Measurements from ENCODE around the gene NCOA4.
"Not testable (repeated sequence)": the region's sequence is repeated elsewhere in the genome, so short reads cannot be mapped to it uniquely, and the experiment has no call there.

The NCOA4 gene

DNA sequence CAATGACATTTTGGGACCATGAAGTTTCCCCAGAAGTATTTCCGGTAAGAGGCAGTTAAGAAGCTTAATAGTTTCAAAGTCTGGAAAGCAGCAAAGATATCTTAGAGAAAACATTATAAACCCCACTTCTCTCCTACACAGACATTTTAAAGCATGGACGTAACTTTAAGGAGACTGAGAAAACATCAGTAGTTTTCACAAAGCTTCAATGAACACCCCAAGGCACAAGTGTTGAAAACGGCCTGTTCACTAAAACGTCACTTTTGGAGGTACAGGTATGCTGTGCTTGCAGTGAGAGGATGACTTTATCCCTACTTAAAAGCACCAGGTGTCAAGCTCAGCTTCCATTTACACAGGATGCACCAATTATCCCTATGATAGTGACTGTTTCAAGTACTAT is 25.0 kb downstream of the NCOA4 start:
- TF ChIP-seq JUND (IDR thresholded peaks at IDR 0.05; ENCODE audit: low read depth), result no peak
- in situ Hi-C loops (cut with HindIII; ENCODE audit: low pct_unique_long_range_greater_than_20kb, low sequenced_read_pairs), result no loop called here

GRCh38 chr10:46004963-46005362 is 25.5 kb downstream of the NCOA4 start:
- DNase-seq (ENCODE audit: low read depth in 1 of 2, low spot score in 1 of 2), result no peak
- in situ Hi-C loops (cut with HindIII; ENCODE audit: low pct_unique_long_range_greater_than_20kb, low sequenced_read_pairs), result no loop called here
- no peak for TF ChIP-seq JUND (IDR thresholded peaks at IDR 0.05; ENCODE audit: low read depth)

More for the DNA sequence above, 25.0 kb downstream of the NCOA4 start:
- no peak for DNase-seq (ENCODE audit: low read depth in 1 of 2, low spot score in 1 of 2)

GRCh38 chr10:46002916-46003693 is 27.3 kb downstream of the NCOA4 start:
- in situ Hi-C loops (cut with HindIII; ENCODE audit: low pct_unique_long_range_greater_than_20kb, low sequenced_read_pairs), result no loop called here
- TF ChIP-seq JUND (IDR thresholded peaks at IDR 0.05; ENCODE audit: low read depth), result no peak
- DNase-seq (ENCODE audit: low read depth in 1 of 2, low spot score in 1 of 2), result no peak

GRCh38 chr10:46002189-46002687 is 28.2 kb downstream of the NCOA4 start:
- DNase-seq (ENCODE audit: low read depth in 1 of 2, low spot score in 1 of 2); in situ Hi-C loops (cut with HindIII; ENCODE audit: low pct_unique_long_range_greater_than_20kb, low sequenced_read_pairs): not testable (repeated sequence)

DNA sequence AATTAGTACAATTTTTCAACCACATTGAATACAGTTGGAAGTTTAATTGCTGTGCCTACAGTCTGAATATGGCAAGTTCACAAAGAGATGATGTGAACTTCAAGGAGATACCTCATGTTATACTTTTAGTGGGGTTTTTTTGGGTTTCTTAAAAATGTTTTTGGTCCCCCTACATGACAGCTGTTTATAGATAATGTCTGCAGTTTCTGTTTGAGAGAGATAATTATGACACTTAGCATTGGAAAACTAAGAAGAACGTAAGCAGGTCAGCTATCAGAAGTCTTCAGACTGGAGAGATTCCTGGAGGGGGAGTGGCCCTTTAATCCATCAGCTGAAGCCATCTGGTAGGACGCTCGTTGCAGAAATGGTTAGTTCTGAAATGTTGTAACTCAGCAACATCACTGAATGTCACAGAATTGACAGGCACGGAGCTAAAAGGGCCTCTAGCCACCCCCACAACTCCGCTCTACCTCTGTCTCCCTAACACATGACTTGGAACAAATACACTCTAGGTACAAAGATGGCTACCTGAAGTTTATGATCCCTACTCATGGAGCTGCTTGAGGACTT is 29.2 kb downstream of the NCOA4 start:
- no peak for DNase-seq (ENCODE audit: low read depth in 1 of 2, low spot score in 1 of 2)
- in situ Hi-C loops (cut with HindIII; ENCODE audit: low pct_unique_long_range_greater_than_20kb, low sequenced_read_pairs), result no loop called here
- TF ChIP-seq JUND (IDR thresholded peaks at IDR 0.05; ENCODE audit: low read depth), result no peak

DNA sequence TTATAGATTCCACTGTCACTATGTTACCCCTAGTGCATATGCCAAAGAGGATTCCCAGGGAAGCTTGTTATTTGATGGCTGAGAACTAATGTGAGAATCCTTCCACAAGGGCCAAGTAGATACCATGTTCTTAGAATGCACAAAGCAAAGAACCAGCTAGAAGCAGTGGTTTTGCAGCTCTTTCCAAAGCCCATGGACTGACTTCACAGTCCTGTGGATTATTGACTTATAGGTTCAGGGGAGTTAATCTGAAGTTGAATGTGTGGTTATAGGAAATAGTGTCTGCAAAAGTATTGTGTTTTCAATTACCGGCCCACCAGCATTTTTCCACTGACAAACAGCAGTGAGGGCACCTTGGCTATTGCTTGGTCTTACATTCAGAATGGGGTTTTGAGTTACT is 29.9 kb downstream of the NCOA4 start:
- in situ Hi-C loops (cut with HindIII; ENCODE audit: low pct_unique_long_range_greater_than_20kb, low sequenced_read_pairs), result no loop called here
- DNase-seq (ENCODE audit: low read depth in 1 of 2, low spot score in 1 of 2), result no peak
- TF ChIP-seq JUND (IDR thresholded peaks at IDR 0.05; ENCODE audit: low read depth), result no peak

DNA sequence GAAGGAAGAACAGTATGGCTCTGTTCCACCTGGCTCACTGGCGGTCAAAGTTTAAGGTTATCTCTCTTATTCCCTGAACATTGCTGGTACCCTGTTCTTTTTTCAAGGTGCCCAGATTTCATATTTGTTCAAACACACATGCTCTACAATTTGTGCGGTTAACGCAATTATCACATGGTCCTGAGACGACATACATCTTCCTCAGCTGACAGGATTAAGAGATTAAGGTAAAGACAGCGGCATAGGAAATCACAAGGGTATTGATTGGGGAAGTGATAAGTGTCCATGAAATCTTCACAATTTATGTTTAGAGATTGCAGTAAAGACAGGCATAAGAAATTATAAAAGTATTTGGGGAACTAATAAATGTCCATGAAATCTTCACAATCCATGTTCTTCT is 30.5 kb downstream of the NCOA4 start:
- DNase-seq (ENCODE audit: low read depth in 1 of 2, low spot score in 1 of 2); in situ Hi-C loops (cut with HindIII; ENCODE audit: low pct_unique_long_range_greater_than_20kb, low sequenced_read_pairs): not testable (repeated sequence)

- TF ChIP-seq JUND (IDR thresholded peaks at IDR 0.05; ENCODE audit: low read depth), result no peak
- no peak for DNase-seq (ENCODE audit: low read depth in 1 of 2, low spot score in 1 of 2)
- in situ Hi-C loops (cut with HindIII; ENCODE audit: low pct_unique_long_range_greater_than_20kb, low sequenced_read_pairs), result no loop called here
Observed at GRCh38 chr10:45997994-45998763, 32.2 kb downstream of the NCOA4 start.

DNA sequence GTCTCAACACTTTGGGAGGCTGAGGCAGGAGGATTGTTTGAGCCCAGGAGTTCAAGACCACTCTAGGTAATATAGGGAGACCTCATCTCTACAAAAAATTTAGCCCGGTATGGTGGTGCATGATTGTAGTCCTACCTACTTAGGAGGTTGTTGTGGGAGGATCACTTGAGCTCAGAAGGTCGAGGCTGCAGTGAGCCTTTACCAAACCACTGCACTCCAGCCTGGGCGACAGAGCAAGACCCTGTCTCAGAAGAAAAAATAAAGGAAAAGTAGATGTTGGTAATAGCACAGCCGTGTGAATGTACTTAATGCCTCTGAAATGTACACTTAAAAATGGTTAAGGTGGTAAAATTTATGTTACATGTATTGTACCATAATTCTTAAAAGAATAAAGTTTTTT is 32.9 kb downstream of the NCOA4 start:
- DNase-seq (ENCODE audit: low read depth in 1 of 2, low spot score in 1 of 2), result no peak
- in situ Hi-C loops (cut with HindIII; ENCODE audit: low pct_unique_long_range_greater_than_20kb, low sequenced_read_pairs), result no loop called here
- TF ChIP-seq JUND (IDR thresholded peaks at IDR 0.05; ENCODE audit: low read depth), result no peak

DNA sequence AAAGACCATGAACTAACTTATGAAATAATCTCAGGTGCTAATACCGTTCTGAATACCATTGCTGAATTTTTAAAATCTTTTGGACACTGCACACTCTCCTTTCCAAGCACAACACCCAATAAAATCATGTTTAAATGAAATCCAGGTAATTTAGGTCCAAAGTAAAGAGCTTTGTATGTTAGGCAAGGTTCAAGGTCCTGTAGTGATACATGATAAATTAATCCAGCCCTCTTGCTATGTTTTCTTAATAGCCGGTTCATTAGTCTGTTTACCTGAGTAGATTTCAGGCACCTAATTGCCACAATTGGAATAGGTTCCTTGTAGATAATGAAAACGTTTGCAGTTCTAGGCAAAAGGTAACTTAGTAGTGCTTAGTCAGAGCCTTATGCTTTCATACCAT is 44.8 kb downstream of the NCOA4 start:
- DNase-seq (ENCODE audit: low read depth in 1 of 2, low spot score in 1 of 2); in situ Hi-C loops (cut with HindIII; ENCODE audit: low pct_unique_long_range_greater_than_20kb, low sequenced_read_pairs): not testable (repeated sequence)

DNA sequence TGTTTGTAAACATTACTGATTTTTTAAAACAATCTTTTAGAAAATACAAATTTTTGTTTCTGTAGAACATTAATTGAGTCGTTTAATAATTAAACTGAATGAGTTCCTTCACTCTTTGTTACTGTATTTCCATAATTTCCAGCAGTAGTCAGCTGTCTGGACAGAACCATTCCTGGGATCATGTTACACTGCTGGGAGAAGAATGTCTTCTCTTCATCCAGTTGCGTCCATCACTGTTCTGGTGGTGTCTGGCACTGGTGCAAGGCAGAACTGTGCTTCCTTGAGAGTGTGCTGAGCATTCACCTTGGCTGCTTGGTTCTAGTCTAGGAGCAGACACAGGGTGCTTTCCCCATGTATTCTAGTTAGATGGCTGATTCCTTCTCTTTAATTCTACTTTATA is 46.0 kb downstream of the NCOA4 start:
- DNase-seq (ENCODE audit: low read depth in 1 of 2, low spot score in 1 of 2); in situ Hi-C loops (cut with HindIII; ENCODE audit: low pct_unique_long_range_greater_than_20kb, low sequenced_read_pairs): not testable (repeated sequence)

- in situ Hi-C loops (cut with HindIII; ENCODE audit: low pct_unique_long_range_greater_than_20kb, low sequenced_read_pairs), result not testable (repeated sequence)
- peak in 1 of 2 experiments; percentile 76 for DNase-seq (ENCODE audit: low read depth in 1 of 2, low spot score in 1 of 2)
Observed at GRCh38 chr10:45983538-45984186, 46.8 kb downstream of the NCOA4 start.

GRCh38 chr10:45981367-45981766 is 49.1 kb downstream of the NCOA4 start:
- DNase-seq (ENCODE audit: low read depth in 1 of 2, low spot score in 1 of 2); in situ Hi-C loops (cut with HindIII; ENCODE audit: low pct_unique_long_range_greater_than_20kb, low sequenced_read_pairs): not testable (repeated sequence)

DNA sequence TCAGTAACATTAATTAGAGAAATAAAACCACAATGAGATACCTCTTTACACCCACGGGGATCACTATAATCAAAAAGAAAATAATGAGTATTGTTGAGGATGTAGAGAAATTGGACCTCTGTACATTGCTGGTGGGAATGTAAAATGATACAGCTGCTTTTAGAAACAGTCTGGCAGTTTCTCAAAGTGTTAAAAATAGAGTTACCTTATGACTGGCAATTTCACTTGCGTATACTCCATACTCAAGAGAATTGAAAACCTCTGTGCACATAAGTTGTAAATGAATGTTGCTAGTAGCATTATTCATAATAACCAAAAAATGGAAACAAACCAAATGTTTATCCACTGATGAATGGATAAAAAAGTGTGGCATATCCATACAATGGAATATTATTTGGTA is 51.9 kb downstream of the NCOA4 start:
- DNase-seq (ENCODE audit: low read depth in 1 of 2, low spot score in 1 of 2); in situ Hi-C loops (cut with HindIII; ENCODE audit: low pct_unique_long_range_greater_than_20kb, low sequenced_read_pairs): not testable (repeated sequence)

- DNase-seq (ENCODE audit: low read depth in 1 of 2, low spot score in 1 of 2); in situ Hi-C loops (cut with HindIII; ENCODE audit: low pct_unique_long_range_greater_than_20kb, low sequenced_read_pairs): not testable (repeated sequence)
Observed at GRCh38 chr10:45974041-45974440, 56.4 kb downstream of the NCOA4 start.

DNA sequence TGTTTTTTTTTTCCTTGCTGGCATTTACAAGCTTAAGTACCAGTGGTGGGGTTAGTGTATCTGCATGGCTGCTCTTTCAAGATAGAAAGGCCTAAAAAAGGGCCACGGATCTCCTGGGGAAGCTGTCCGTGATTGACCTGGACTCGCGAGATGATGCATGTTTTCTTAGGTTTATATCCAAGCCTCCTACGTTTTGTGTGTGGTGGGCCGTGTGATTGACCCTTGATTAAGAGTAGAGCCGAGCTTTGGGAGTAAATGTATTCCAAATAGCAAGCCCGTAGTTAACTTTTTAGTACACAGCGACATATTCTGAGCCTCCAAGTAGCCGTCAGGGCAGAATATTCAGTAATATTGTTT is 57.6 kb downstream of the NCOA4 start:
- in situ Hi-C loops (cut with HindIII; ENCODE audit: low pct_unique_long_range_greater_than_20kb, low sequenced_read_pairs), result not testable (repeated sequence)
- peak in 1 of 2 experiments; percentile 4 for DNase-seq (ENCODE audit: low read depth in 1 of 2, low spot score in 1 of 2)

DNA sequence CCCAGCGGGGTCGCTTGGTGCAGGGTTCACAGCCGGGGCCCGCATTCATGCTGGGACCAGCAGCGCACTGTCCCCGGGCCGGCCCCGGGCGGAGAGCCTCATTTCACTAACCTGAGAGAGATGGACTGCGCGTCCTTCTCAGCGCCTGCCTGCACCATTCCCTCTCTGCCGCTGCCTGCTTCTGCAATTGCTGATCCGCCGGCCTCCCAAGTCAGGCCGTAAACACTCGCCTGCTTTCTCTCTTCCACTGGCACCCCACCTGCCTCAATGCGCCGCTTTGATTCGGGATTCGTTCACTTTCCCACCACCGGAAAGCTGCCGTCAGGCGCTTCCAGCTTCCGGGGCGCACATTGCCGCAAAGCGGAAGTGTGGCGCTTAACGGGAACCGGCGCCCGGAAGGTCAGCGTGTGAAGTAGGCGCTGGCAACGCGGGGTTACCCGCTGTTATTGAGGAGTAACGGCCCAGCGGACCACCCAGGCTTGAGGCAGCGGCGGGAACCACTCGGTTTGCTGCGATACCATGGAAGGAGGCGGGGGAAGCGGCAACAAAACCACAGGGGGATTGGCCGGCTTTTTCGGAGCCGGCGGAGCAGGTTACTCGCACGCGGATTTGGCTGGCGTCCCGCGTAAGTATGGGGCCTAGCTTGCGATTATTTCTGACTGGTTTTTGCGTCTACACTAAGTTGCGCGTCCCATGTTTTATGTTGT is 58.2 kb downstream of the NCOA4 start, which contains the start of gene TIMM23:
TSS of gene TIMM23 (plus strand) at position 384 of the 707 bp plus-strand sequence. CDS start at position 520, 136 bp downstream.
- in situ Hi-C loops (cut with HindIII; ENCODE audit: low pct_unique_long_range_greater_than_20kb, low sequenced_read_pairs), result not testable (repeated sequence)
- DNase-seq (ENCODE audit: low read depth in 1 of 2, low spot score in 1 of 2), result peak; percentile 5 to 92

All from T47D (cell line).